ENCODE measurements around the gene PLXNA4. TPM values are rescaled to one million over a fixed set of nuclear protein-coding genes. Genes with fewer than 3 reads are reported as not detected.

The PLXNA4 gene
- total and polyA plus RNA-seq, 2 experiments from 2014 or later = 0.08 to 0.80 TPM

DNA sequence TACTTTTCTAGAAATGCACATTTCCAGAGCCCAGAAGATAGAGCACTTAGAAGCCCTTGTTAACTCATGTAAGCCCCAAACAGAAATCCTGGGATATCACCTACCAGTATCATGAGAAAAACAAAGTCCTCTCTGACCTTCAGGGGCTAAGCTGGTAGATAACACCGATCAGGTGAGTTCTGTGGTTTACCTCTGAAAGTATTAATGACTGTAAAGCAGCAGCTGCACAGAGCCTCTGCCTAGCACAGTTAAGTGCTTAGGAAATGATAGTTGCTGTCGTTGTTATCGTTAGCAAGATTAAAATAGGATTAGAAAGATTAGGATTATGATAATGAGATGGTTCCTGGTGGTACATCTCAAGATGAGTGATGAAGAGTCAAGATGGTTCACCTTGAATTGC is 64.9 kb downstream of the PLXNA4 start:
- H3F3A ChIP-seq (replicated peaks; ENCODE audit: low read depth) = no peaks in the 10 kb centered on the region
- H2AFZ ChIP-seq = no peak overlapping the region
- no peak for ATAC-seq
- no peak for TF ChIP-seq JUNB (IDR thresholded peaks at IDR 0.05; ENCODE audit: unreplicated experiment)
- TF ChIP-seq, protein P1, sequence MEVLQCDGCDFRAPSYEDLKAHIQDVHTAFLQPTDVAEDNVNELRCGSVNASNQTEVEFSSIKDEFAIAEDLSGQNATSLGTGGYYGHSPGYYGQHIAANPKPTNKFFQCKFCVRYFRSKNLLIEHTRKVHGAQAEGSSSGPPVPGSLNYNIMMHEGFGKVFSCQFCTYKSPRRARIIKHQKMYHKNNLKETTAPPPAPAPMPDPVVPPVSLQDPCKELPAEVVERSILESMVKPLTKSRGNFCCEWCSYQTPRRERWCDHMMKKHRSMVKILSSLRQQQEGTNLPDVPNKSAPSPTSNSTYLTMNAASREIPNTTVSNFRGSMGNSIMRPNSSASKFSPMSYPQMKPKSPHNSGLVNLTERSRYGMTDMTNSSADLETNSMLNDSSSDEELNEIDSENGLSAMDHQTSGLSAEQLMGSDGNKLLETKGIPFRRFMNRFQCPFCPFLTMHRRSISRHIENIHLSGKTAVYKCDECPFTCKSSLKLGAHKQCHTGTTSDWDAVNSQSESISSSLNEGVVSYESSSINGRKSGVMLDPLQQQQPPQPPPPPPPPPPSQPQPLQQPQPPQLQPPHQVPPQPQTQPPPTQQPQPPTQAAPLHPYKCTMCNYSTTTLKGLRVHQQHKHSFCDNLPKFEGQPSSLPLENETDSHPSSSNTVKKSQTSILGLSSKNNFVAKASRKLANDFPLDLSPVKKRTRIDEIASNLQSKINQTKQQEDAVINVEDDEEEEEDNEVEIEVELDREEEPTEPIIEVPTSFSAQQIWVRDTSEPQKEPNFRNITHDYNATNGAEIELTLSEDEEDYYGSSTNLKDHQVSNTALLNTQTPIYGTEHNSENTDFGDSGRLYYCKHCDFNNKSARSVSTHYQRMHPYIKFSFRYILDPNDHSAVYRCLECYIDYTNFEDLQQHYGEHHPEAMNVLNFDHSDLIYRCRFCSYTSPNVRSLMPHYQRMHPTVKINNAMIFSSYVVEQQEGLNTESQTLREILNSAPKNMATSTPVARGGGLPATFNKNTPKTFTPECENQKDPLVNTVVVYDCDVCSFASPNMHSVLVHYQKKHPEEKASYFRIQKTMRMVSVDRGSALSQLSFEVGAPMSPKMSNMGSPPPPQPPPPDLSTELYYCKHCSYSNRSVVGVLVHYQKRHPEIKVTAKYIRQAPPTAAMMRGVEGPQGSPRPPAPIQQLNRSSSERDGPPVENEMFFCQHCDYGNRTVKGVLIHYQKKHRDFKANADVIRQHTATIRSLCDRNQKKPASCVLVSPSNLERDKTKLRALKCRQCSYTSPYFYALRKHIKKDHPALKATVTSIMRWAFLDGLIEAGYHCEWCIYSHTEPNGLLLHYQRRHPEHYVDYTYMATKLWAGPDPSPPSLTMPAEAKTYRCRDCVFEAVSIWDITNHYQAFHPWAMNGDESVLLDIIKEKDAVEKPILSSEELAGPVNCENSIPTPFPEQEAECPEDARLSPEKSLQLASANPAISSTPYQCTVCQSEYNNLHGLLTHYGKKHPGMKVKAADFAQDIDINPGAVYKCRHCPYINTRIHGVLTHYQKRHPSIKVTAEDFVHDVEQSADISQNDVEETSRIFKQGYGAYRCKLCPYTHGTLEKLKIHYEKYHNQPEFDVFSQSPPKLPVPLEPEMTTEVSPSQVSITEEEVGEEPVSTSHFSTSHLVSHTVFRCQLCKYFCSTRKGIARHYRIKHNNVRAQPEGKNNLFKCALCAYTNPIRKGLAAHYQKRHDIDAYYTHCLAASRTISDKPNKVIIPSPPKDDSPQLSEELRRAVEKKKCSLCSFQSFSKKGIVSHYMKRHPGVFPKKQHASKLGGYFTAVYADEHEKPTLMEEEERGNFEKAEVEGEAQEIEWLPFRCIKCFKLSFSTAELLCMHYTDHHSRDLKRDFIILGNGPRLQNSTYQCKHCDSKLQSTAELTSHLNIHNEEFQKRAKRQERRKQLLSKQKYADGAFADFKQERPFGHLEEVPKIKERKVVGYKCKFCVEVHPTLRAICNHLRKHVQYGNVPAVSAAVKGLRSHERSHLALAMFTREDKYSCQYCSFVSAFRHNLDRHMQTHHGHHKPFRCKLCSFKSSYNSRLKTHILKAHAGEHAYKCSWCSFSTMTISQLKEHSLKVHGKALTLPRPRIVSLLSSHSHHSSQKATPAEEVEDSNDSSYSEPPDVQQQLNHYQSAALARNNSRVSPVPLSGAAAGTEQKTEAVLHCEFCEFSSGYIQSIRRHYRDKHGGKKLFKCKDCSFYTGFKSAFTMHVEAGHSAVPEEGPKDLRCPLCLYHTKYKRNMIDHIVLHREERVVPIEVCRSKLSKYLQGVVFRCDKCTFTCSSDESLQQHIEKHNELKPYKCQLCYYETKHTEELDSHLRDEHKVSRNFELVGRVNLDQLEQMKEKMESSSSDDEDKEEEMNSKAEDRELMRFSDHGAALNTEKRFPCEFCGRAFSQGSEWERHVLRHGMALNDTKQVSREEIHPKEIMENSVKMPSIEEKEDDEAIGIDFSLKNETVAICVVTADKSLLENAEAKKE (CRISPR knock-in tag; IDR thresholded peaks at IDR 0.05) = no peak
- TF ChIP-seq STAT1 (IDR thresholded peaks at IDR 0.05; ENCODE audit: unreplicated experiment) = no peak
- TF ChIP-seq, protein P2, sequence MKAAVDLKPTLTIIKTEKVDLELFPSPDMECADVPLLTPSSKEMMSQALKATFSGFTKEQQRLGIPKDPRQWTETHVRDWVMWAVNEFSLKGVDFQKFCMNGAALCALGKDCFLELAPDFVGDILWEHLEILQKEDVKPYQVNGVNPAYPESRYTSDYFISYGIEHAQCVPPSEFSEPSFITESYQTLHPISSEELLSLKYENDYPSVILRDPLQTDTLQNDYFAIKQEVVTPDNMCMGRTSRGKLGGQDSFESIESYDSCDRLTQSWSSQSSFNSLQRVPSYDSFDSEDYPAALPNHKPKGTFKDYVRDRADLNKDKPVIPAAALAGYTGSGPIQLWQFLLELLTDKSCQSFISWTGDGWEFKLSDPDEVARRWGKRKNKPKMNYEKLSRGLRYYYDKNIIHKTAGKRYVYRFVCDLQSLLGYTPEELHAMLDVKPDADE (IDR thresholded peaks at IDR 0.05) = no peak
- no peak for TF ChIP-seq NANOG (IDR thresholded peaks at IDR 0.05; ENCODE audit: borderline replicate concordance)
- TF ChIP-seq CREB1 (CRISPR knock-in tag; IDR thresholded peaks at IDR 0.05; ENCODE audit: low read depth) = no peak
- TF ChIP-seq EZH2phosphoT487 (IDR thresholded peaks at IDR 0.05; ENCODE audit: unreplicated experiment) = no peak
- TF ChIP-seq ZNF331 (CRISPR knock-in tag; IDR thresholded peaks at IDR 0.05; ENCODE audit: low read depth) = no peak
- TF ChIP-seq POLR2AphosphoS5 (IDR thresholded peaks at IDR 0.05; ENCODE audit: low read depth) = no peak
- TF ChIP-seq, protein P3, sequence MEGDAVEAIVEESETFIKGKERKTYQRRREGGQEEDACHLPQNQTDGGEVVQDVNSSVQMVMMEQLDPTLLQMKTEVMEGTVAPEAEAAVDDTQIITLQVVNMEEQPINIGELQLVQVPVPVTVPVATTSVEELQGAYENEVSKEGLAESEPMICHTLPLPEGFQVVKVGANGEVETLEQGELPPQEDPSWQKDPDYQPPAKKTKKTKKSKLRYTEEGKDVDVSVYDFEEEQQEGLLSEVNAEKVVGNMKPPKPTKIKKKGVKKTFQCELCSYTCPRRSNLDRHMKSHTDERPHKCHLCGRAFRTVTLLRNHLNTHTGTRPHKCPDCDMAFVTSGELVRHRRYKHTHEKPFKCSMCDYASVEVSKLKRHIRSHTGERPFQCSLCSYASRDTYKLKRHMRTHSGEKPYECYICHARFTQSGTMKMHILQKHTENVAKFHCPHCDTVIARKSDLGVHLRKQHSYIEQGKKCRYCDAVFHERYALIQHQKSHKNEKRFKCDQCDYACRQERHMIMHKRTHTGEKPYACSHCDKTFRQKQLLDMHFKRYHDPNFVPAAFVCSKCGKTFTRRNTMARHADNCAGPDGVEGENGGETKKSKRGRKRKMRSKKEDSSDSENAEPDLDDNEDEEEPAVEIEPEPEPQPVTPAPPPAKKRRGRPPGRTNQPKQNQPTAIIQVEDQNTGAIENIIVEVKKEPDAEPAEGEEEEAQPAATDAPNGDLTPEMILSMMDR (conservative IDR thresholded peaks at IDR 0.05; ENCODE audit: low read depth in 2 of 2) = no peak
- no peak for TF ChIP-seq EZH2 (IDR thresholded peaks at IDR 0.05; ENCODE audit: low read depth, unreplicated experiment)
- no peak for TF ChIP-seq ZNF114 (CRISPR knock-in tag; IDR thresholded peaks at IDR 0.05)
- TF ChIP-seq, protein P4, sequence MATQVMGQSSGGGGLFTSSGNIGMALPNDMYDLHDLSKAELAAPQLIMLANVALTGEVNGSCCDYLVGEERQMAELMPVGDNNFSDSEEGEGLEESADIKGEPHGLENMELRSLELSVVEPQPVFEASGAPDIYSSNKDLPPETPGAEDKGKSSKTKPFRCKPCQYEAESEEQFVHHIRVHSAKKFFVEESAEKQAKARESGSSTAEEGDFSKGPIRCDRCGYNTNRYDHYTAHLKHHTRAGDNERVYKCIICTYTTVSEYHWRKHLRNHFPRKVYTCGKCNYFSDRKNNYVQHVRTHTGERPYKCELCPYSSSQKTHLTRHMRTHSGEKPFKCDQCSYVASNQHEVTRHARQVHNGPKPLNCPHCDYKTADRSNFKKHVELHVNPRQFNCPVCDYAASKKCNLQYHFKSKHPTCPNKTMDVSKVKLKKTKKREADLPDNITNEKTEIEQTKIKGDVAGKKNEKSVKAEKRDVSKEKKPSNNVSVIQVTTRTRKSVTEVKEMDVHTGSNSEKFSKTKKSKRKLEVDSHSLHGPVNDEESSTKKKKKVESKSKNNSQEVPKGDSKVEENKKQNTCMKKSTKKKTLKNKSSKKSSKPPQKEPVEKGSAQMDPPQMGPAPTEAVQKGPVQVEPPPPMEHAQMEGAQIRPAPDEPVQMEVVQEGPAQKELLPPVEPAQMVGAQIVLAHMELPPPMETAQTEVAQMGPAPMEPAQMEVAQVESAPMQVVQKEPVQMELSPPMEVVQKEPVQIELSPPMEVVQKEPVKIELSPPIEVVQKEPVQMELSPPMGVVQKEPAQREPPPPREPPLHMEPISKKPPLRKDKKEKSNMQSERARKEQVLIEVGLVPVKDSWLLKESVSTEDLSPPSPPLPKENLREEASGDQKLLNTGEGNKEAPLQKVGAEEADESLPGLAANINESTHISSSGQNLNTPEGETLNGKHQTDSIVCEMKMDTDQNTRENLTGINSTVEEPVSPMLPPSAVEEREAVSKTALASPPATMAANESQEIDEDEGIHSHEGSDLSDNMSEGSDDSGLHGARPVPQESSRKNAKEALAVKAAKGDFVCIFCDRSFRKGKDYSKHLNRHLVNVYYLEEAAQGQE (IDR thresholded peaks at IDR 0.05; ENCODE audit: unreplicated experiment) = no peak
- H3K4me3 ChIP-seq = no peak overlapping the region
- no peaks in the 10 kb centered on the region for H3K36me3 ChIP-seq (ENCODE audit: insufficient read depth)
- Mint-ChIP-seq H3K27me3 (ENCODE audit: insufficient read depth, low read depth, poor library complexity) (peaks cover 3% of the 10 kb centered on the region), H3K36me3 (ENCODE audit: low read depth) (no peaks in the 10 kb centered on the region), H3K27ac (no peak overlapping the region), H3K4me1 (0 out of 3 replicates have a peak, but pooled peaks cover 3% of the 10 kb centered on the region), H3K9me3 (no peaks in the 10 kb centered on the region), H3K4me3 (no peak overlapping the region)
- H3K79me2 ChIP-seq (replicated peaks; ENCODE audit: insufficient read depth) = no peaks in the 10 kb centered on the region
- H3K9me2 ChIP-seq (ENCODE audit: insufficient read depth) = no peaks in the 10 kb centered on the region
- no peak for DNase-seq (ENCODE audit: low spot score)
- no peaks in the 10 kb centered on the region for H3K4me1 ChIP-seq (ENCODE audit: insufficient read depth)
- no peak overlapping the region for H3K4me2 ChIP-seq
- H3K27ac ChIP-seq (ENCODE audit: low read depth) = no peak overlapping the region
- no peaks in the 10 kb centered on the region for H4K20me1 ChIP-seq (replicated peaks; ENCODE audit: insufficient read depth)
- no peaks in the 10 kb centered on the region for H3K27me3 ChIP-seq (ENCODE audit: insufficient read depth)

Data from GM23338 (cell line).